Gastrocnemius medialis (tissue), 4 donors: ENCODE data around the gene GNL2.

Experiments used
- POLR2A ChIP-seq, 2 donors: fragments of 450-650 bp; IDR thresholded peaks; one replicate each; pipeline ENCODE4 v1.6.1; 2017; ENCODE audit warnings: antibody characterized with exemption in 2 of 2, mild to moderate bottlenecking in 2 of 2, moderate library complexity in 2 of 2
- TF ChIP-seq, protein P1 (sequence below), 5 experiments: fragments of 450-650 bp in 3 of 5; fragments of 200-600 bp in 2 of 5; sonication (generic) in 2 of 5; IDR thresholded peaks in 4 of 5; conservative IDR thresholded peaks in 1 of 5; 1 replicate in 4 of 5; 2 replicates in 1 of 5; pipeline ENCODE4 v1.5.1; 2016 to 2019; ENCODE audit warnings: antibody characterized with exemption in 5 of 5, mild to moderate bottlenecking in 3 of 5, moderate library complexity in 3 of 5

DNA sequence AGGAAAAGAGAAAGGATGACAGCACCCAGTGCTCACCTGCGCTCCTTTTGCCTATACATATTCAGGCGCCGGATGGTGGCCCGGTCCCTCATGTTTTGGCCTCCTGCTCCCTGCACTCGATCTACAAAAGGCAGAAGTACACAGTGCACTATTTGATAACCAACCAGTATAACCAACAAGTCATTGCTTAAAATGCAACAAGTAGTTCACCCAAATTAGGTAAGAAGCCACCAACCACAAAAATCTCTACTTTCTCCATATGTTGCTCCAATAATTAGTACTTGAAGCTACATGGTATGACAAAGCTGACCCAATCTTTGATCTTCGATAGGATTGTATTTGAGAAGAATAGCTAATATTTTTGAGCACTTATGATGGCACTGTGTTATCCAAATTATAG, 2.0 kb downstream of the GNL2 start:
- TF ChIP-seq POLR2A (IDR thresholded peaks at IDR 0.05) = no peak
- TF ChIP-seq, protein P1, sequence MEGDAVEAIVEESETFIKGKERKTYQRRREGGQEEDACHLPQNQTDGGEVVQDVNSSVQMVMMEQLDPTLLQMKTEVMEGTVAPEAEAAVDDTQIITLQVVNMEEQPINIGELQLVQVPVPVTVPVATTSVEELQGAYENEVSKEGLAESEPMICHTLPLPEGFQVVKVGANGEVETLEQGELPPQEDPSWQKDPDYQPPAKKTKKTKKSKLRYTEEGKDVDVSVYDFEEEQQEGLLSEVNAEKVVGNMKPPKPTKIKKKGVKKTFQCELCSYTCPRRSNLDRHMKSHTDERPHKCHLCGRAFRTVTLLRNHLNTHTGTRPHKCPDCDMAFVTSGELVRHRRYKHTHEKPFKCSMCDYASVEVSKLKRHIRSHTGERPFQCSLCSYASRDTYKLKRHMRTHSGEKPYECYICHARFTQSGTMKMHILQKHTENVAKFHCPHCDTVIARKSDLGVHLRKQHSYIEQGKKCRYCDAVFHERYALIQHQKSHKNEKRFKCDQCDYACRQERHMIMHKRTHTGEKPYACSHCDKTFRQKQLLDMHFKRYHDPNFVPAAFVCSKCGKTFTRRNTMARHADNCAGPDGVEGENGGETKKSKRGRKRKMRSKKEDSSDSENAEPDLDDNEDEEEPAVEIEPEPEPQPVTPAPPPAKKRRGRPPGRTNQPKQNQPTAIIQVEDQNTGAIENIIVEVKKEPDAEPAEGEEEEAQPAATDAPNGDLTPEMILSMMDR (IDR thresholded peaks at IDR 0.05 in 4 of 5, conservative IDR thresholded peaks at IDR 0.05 in 1 of 5) = no peak
